Trophoblast cell (in vitro differentiated cells and primary cell): ENCODE results near the gene PXDN.

ENCODE experiments used
- DNase-seq, 2 donors: peaks; one replicate each; pipeline ENCODE4 v3.0.0-alpha.2; 2016
- H2AFZ ChIP-seq: 2 replicates; pipeline ENCODE4 v1.6.1; 2013; ENCODE audit warnings: low read length, moderate library complexity, mild to moderate bottlenecking; ENCODE audit not compliant: insufficient read depth, poor library complexity
- H2AK5ac ChIP-seq: 2 replicates; pipeline ENCODE4 v1.6.1; 2013; ENCODE audit warnings: mild to moderate bottlenecking, low read length
- H2BK120ac ChIP-seq: 2 replicates; pipeline ENCODE4 v1.6.1; 2013; ENCODE audit warnings: low read length, mild to moderate bottlenecking, moderate library complexity; ENCODE audit not compliant: insufficient read depth, poor library complexity
- H2BK12ac ChIP-seq: 2 replicates; pipeline ENCODE4 v1.6.1; 2013; ENCODE audit warnings: mild to moderate bottlenecking, low read length, moderate library complexity
- H2BK5ac ChIP-seq: 2 replicates; pipeline ENCODE4 v1.6.1; 2013; ENCODE audit warnings: low read length, low read depth, moderate library complexity, mild to moderate bottlenecking; ENCODE audit not compliant: poor library complexity
- H3K14ac ChIP-seq: 2 replicates; pipeline ENCODE4 v1.6.1; 2013; ENCODE audit warnings: mild to moderate bottlenecking, low read length
- H3K18ac ChIP-seq: 2 replicates; pipeline ENCODE4 v1.6.1; 2013; ENCODE audit warnings: mild to moderate bottlenecking, low read length
- H3K23ac ChIP-seq: 2 replicates; pipeline ENCODE4 v1.6.1; 2013; ENCODE audit warnings: low read length
- H3K27ac ChIP-seq: 2 replicates; pipeline ENCODE4 v1.5.1; 2013; ENCODE audit warnings: low read depth, mild to moderate bottlenecking, inconsistent platforms, low read length, moderate library complexity
- H3K27me3 ChIP-seq: 2 replicates; pipeline ENCODE4 v1.6.1; 2013; ENCODE audit warnings: inconsistent platforms, mild to moderate bottlenecking, low read length, moderate library complexity; ENCODE audit not compliant: insufficient read depth
- H3K36me3 ChIP-seq, 2 experiments: 1 replicate in 1 of 2; 2 replicates in 1 of 2; pipeline ENCODE4 v1.6.1; 2013; ENCODE audit warnings: low read length in 2 of 2, mild to moderate bottlenecking in 2 of 2, moderate library complexity in 1 of 2; ENCODE audit not compliant: insufficient read depth in 2 of 2, control insufficient read depth in 1 of 2
- H3K4ac ChIP-seq: 2 replicates; pipeline ENCODE4 v1.6.1; 2013; ENCODE audit warnings: low read depth, mild to moderate bottlenecking, low read length, moderate library complexity
- H3K4me1 ChIP-seq, 2 experiments: 1 replicate in 1 of 2; 2 replicates in 1 of 2; pipeline ENCODE4 v1.6.1; 2013; ENCODE audit warnings: low read length in 2 of 2, mild to moderate bottlenecking in 2 of 2, moderate library complexity in 1 of 2; ENCODE audit not compliant: insufficient read depth in 2 of 2, control insufficient read depth in 1 of 2
- H3K4me2 ChIP-seq: 2 replicates; pipeline ENCODE4 v1.6.1; 2013; ENCODE audit warnings: inconsistent platforms, mild to moderate bottlenecking, low read length, moderate library complexity
- H3K4me3 ChIP-seq: 2 replicates; pipeline ENCODE4 v1.5.1; 2013; ENCODE audit warnings: mild to moderate bottlenecking, low read depth, low read length, inconsistent platforms
- H3K79me1 ChIP-seq: one replicate; pipeline ENCODE4 v1.6.1; 2013; ENCODE audit warnings: low read length
- H3K79me2 ChIP-seq: 2 replicates; pipeline ENCODE4 v1.6.1; 2013; ENCODE audit warnings: low read length, mild to moderate bottlenecking; ENCODE audit not compliant: control insufficient read depth, insufficient read depth, poor library complexity
- H3K9ac ChIP-seq: 2 replicates; pipeline ENCODE4 v1.6.1; 2013; ENCODE audit warnings: mild to moderate bottlenecking, low read length
- H3K9me3 ChIP-seq: 2 replicates; pipeline ENCODE4 v1.6.1; 2013; ENCODE audit warnings: low read depth, mild to moderate bottlenecking, control low read depth, inconsistent platforms, low read length; ENCODE audit not compliant: insufficient read depth
- H4K12ac ChIP-seq: 2 replicates; pipeline ENCODE4 v1.6.1; 2013; ENCODE audit warnings: low read depth, mild to moderate bottlenecking, low read length, moderate library complexity
- H4K8ac ChIP-seq: 2 replicates; pipeline ENCODE4 v1.6.1; 2013; ENCODE audit warnings: low read depth, mild to moderate bottlenecking, low read length, moderate library complexity
- H4K91ac ChIP-seq: one replicate; pipeline ENCODE4 v1.6.1; 2013; ENCODE audit warnings: low read depth, mild to moderate bottlenecking, low read length, moderate library complexity
- WGBS: extraction: QIAGEN DNeasy Blood & Tissue Kit; methylation state at CpG from one replicate; pipeline ENCODE4 v1.1.7; 2013; ENCODE audit warnings: missing lambda C conversion rate; ENCODE audit not compliant: insufficient read length, insufficient coverage; ENCODE audit errors: extremely low coverage; 5-methylcytosine and 5-hydroxymethylcytosine counted together

Gene PXDN

DNA sequence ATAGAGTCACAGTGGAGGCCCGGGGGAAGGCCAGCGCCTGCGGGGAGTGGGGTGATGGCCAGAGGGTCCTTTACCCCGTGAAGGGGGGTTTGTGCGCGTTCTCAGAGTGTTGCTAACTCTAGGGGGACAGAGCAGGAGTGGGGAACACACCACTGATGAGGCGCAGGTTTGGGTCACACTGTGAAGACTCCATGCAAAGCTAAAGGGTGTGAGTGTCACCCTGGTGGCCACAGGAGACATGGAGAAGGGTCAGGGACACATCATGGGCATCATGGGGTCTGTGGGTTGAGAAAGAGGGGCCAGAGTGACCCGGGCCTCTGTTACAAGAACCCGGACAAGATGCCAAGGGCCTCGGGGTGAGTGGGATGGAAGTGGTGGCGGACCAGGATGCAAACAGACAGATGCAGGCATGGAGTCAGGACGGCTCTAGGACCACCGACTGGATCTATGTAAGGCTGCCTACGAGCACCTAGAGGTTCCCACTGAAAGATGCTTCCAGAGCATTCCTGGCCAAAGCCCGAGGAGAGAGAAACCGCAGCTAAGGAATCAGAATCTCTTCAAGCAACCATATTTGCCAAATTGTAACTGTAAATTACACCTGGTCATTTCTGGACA lies 84.3 kb downstream of the PXDN start:
- Histone ChIP-seq H2AFZ (no peak overlapping the region), H2BK12ac (no peak overlapping the region), H2AK5ac (no peak overlapping the region), H4K12ac (no peak overlapping the region), H3K36me3 (peaks cover 58 to 62% of the 10 kb centered on the region in 2 experiments), H3K9me3 (peaks cover 2% of the 10 kb centered on the region), H3K4ac (no peak overlapping the region), H3K9ac (no peak overlapping the region), H3K14ac (no peak overlapping the region), H3K23ac (no peak overlapping the region), H3K79me2 (no peaks in the 10 kb centered on the region), H3K18ac (no peak overlapping the region), H2BK5ac (no peak overlapping the region), H3K4me2 (no peak overlapping the region), H4K8ac (no peak overlapping the region), H3K27me3 (no peaks in the 10 kb centered on the region), H3K4me3 (no peak overlapping the region), H2BK120ac (no peak overlapping the region), H4K91ac (no peak overlapping the region), H3K79me1 (no peaks in the 10 kb centered on the region), H3K4me1 (peaks cover 18 to 23% of the 10 kb centered on the region in 2 experiments), H3K27ac (no peak overlapping the region)
- DNase-seq, result no peak
- no CpG with 5 or more reads among the region's 16 CpGs for WGBS

DNA sequence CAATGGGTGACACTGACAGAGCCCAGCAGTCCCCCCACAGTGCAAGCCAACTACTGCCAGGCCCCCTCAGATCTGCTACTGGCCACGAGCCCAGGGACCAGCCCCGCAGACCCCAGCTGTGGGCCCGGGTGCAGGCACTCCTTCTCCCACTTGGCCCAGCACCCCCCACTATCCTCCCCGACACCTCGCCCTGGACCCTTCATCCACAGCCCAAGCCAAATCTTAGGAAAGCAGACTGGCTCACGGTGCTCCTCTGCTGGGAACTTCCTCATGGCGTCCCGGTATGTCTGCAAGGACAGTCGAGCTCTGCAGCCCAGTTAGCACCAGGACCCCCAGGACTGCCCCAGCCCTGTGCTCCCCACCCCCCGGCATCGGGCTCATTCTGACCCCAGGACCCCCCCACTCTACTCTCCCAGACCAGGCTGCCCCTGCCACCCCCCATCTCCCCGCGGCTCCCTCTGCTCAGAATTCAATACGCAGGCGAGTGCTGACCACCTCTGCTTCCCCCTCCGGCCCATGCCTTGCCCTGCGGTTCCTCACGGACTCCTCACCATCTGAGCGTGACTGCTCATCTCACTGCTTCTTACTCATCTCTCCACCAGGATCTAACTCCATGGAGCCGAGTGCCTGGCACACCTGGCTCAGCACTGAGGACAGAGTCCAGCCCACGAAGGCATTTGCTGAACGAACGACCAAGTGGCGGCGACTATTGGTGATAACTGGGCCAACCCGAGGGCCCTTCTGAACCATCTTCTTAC lies 85.7 kb downstream of the PXDN start:
- Histone ChIP-seq H4K12ac (no peak overlapping the region), H3K4me1 (peaks cover 17 to 18% of the 10 kb centered on the region in 2 experiments), H3K9me3 (peaks cover 2% of the 10 kb centered on the region), H3K23ac (no peak overlapping the region), H3K4ac (no peak overlapping the region), H3K9ac (no peak overlapping the region), H3K14ac (no peak overlapping the region), H4K91ac (no peak overlapping the region), H3K18ac (no peak overlapping the region), H2BK12ac (peak overlapping the region; percentile 14), H3K4me3 (no peak overlapping the region), H2BK120ac (no peak overlapping the region), H4K8ac (no peak overlapping the region), H2AFZ (no peak overlapping the region), H2AK5ac (no peak overlapping the region), H3K4me2 (no peak overlapping the region), H3K36me3 (peaks cover 45 to 51% of the 10 kb centered on the region in 2 experiments), H3K27ac (no peak overlapping the region), H3K79me1 (no peaks in the 10 kb centered on the region), H3K27me3 (no peaks in the 10 kb centered on the region), H3K79me2 (no peaks in the 10 kb centered on the region), H2BK5ac (no peak overlapping the region)
- WGBS, result no CpG with 5 or more reads among the region's 26 CpGs
- DNase-seq, result peak in 1 of 2 donors; percentile 41

- Histone ChIP-seq H3K4me2 (no peak overlapping the region), H3K27me3 (no peaks in the 10 kb centered on the region), H3K4me3 (no peak overlapping the region), H3K9me3 (no peaks in the 10 kb centered on the region), H3K36me3 (peaks cover 42 to 51% of the 10 kb centered on the region in 2 experiments), H2BK12ac (no peak overlapping the region), H3K79me2 (no peaks in the 10 kb centered on the region), H3K14ac (no peak overlapping the region), H4K12ac (no peak overlapping the region), H2BK5ac (no peak overlapping the region), H3K27ac (no peak overlapping the region), H3K4me1 (peaks cover 15 to 18% of the 10 kb centered on the region in 2 experiments), H3K79me1 (no peaks in the 10 kb centered on the region), H2BK120ac (no peak overlapping the region), H3K9ac (no peak overlapping the region), H3K18ac (peak overlapping the region; percentile 2), H3K4ac (no peak overlapping the region), H2AK5ac (no peak overlapping the region), H2AFZ (no peak overlapping the region), H4K8ac (peak overlapping the region; percentile 6), H4K91ac (peak overlapping the region; percentile 15), H3K23ac (no peak overlapping the region)
- no peak for DNase-seq
- WGBS, result no CpG with 5 or more reads among the region's 7 CpGs
Observed at GRCh38 chr2:1656961-1657841, 87.1 kb downstream of the PXDN start.

- Histone ChIP-seq H3K79me1 (no peaks in the 10 kb centered on the region), H3K4me3 (no peak overlapping the region), H4K12ac (no peak overlapping the region), H2AK5ac (no peak overlapping the region), H3K27ac (no peak overlapping the region), H3K14ac (no peak overlapping the region), H3K4me2 (no peak overlapping the region), H3K9ac (no peak overlapping the region), H4K91ac (peak overlapping the region; percentile 15), H2AFZ (no peak overlapping the region), H3K23ac (no peak overlapping the region), H2BK12ac (no peak overlapping the region), H3K4me1 (peaks cover 15 to 18% of the 10 kb centered on the region in 2 experiments), H2BK5ac (no peak overlapping the region), H3K9me3 (no peaks in the 10 kb centered on the region), H3K4ac (no peak overlapping the region), H3K18ac (peak overlapping the region; percentile 2), H3K79me2 (no peaks in the 10 kb centered on the region), H3K27me3 (no peaks in the 10 kb centered on the region), H4K8ac (peak overlapping the region; percentile 6), H2BK120ac (no peak overlapping the region), H3K36me3 (peaks cover 41 to 51% of the 10 kb centered on the region in 2 experiments)
- DNase-seq, result no peak
- WGBS, result no CpG with 5 or more reads among the region's 6 CpGs
Observed at GRCh38 chr2:1656326-1656960, 87.9 kb downstream of the PXDN start.
